KBM-7 (cell line): ENCODE results near the gene UTP18.
"Not testable (repeated sequence)": the region's sequence is repeated elsewhere in the genome, so short reads cannot be mapped to it uniquely, and the experiment has no call there.

ENCODE experiments used
- DNase-seq: peaks from one replicate; pipeline ENCODE4 v3.0.0-alpha.2; 2015
- in situ Hi-C: fragments of 300-500 bp; cut with MboI; formaldehyde crosslinking; loops from 2 replicates; pipeline ENCODE4 v1.14.3; 2020; ENCODE audit warnings: low sequenced_read_pairs, low pct_unique_long_range_greater_than_20kb, mixed read lengths

UTP18 gene

DNA sequence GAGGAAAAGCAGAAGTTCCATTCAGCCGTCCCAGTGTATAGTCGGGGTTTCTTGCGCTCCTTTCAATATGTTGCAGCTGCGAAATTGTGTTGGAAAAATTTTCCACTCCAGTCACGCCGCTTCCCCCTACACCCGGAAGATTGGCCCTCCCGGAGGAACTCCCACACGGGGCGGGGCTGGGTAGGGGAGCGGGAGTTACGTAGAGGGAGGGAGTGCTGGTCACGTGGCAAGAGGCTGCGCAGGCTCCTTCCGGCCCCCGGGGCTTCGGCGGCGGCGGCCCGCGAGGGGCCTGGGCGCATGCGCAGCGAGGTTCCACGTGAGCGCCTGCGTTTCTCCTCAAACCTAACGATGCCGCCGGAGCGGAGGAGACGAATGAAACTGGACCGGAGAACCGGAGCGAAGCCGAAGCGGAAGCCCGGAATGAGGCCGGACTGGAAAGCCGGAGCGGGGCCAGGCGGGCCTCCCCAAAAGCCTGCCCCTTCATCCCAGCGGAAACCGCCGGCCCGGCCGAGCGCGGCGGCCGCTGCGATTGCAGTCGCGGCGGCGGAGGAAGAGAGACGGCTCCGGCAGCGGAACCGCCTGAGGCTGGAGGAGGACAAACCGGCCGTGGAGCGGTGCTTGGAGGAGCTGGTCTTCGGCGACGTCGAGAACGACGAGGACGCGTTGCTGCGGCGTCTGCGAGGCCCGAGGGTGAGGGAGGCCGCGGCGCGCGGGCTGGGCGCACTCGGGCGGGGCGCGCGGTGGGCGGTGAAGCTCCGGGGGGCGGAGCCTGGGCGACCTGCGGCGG, at the start of gene UTP18:
Gene UTP18, plus strand, starts transcription at position 310 of the 787 bp plus-strand sequence. Its CDS starts 39 bp downstream, at position 349.
- in situ Hi-C loops, result no loop called here

DNA sequence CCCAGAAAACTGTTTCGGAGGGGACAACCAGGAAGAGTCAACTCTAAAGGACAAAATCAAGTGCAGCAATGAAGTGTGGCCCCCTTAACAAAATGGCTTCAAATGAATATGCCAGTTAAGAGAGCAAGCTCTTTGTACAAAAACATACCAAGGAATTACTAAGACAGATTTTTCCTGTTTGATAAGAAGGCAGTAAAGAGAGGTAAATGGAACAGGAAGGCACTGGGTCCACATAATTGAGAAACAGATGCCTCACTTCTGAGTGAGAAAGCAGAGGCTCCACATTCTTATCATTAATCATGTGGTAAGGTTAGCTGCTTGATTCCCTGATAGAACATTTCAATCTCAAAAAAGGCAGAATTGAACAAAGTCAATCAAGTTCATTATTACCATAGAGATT, 45.4 kb upstream of the UTP18 start:
- no peak for DNase-seq
- in situ Hi-C loops, result no loop called here

More for the DNA sequence above, at the start of gene UTP18:
- peak; percentile 98 for DNase-seq

DNA sequence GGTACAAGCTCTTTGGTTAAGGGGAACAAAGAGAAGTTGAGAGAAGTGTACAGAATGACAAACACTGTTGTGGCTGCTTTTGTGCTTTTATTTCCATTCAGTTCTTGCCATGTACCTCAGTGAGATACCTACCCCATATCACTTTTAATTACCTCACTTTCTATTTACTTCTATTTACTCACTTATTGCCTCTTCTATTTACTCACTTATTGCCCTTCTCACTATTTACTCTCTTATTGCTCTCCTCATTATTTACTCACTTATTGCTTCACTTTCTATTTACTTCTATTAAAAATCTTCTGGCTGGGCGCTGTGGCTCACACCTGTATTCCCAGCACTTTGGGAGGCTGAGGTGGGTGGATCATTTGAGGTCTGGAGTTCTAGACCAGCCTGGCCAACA, 42.4 kb upstream of the UTP18 start:
- DNase-seq, result no peak

DNA sequence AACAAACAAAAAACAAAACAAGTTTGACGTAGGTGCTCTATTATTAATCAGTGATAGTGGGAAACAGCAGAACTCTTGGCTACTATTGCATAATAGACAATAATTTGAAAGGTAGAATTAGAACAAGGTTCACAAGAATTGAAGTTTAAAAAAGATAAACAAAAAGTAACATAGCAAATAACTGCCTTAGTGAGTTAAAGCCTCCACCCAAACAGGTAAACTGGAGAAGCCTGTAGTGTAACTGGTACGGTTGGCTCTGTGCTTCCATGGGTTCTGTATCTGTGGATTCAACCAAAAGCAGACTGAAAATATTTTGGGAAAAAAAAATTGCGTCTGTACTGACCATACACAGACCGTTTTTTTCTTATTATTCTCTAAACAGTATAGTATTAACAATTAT, 39.0 kb upstream of the UTP18 start:
- in situ Hi-C loops, result no loop called here
- no peak for DNase-seq

More for the DNA sequence above, 42.4 kb upstream of the UTP18 start:
- in situ Hi-C loops, result no loop called here

DNA sequence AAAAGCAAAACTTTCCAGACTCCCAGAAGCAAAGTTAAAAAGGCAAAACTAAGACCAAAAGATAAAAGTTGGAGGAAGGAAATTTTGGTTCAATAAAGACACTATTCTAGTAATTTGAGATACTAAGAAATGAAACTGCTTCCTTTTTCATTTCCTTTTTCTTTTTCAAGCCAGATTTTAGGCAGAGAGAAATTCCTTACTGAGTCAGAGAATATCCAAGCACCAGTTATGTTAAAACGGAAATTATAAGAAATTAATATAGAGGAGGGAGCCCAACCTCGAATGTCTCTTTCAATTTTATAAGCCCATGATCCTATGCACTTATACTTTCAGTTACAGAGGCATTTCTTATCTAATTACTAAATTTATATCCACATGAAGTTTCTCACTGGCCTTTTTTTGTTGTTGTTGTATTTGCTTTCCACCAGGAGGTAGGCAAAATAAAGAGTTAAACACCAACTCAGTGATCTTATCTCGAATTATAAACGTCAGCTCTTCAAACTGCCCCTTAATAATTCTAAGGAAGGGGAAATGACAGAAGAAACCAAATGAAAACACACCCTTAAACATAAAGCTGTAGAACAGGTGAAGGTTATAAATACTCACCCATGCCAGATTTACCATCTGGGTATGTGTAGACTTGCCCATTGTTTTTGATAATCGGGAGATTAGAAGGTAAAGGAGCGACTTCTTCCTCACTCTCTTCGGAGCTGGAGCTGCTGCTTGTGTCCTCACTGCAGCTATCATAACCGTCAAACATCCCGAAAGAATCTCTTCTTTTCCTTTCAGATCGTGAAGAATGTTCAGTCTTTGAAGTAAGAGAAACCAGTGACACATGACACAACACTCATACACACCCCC, 35.7 kb upstream of the UTP18 start:
- in situ Hi-C loops, result no loop called here
- DNase-seq, result no peak

DNA sequence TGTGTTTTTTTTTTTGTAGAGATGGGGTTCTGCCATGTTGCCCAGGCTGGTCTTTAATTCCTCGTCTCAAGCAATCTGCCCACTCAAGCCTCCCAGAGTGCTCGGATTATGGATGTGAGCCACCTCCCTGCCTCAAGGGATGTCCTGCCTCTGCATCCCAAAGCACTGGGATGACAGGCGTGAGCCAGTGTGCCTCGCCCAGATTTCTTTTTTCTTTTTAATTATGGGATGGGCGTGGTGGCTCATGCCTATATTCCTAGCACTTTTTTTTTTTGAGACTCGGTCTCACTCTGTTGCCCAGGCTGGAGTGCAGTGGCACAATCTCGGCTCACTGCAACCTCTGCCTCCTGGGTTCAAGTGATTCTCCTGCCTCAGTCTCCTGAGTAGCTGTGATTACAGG, 34.8 kb upstream of the UTP18 start:
- in situ Hi-C loops, DNase-seq: not testable (repeated sequence)

DNA sequence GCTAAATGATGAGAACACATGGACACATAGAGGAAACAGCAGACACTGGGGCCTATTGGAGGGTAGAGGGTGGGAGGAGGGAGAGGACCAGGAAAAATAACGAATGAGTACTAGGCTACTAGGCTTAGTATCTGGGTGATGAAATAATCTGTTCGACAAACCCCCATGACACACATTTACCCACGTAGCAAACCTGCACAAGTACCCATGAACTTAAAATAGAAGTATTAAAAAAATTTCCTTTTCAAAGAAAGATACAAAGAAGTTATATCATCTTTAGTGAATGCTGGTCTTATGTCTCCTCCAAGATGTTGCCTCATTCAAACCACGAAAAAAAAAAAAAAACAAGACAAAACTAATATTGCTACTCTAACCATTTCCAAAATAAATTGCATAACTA, 32.2 kb upstream of the UTP18 start:
- no peak for DNase-seq
- in situ Hi-C loops, result no loop called here

DNA sequence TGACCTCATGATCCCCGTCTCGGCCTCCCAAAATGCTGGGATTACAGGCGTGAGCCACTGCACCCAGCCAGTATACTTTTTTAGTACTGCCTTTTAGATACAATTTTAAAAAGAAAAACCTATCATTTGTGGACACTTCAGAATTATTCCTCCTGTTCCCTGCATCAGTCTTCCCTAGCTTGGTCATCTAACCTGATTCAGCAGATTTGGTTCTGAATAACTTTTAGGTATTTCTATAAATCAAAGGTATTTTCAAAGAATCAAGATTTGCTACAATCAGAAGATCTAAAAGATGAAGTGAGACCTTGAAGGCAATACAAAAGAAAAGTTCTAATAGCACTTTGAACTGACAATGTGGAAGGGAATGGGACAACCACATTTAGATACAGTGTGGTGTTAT, 30.5 kb upstream of the UTP18 start:
- DNase-seq, result no peak
- in situ Hi-C loops, result no loop called here

DNA sequence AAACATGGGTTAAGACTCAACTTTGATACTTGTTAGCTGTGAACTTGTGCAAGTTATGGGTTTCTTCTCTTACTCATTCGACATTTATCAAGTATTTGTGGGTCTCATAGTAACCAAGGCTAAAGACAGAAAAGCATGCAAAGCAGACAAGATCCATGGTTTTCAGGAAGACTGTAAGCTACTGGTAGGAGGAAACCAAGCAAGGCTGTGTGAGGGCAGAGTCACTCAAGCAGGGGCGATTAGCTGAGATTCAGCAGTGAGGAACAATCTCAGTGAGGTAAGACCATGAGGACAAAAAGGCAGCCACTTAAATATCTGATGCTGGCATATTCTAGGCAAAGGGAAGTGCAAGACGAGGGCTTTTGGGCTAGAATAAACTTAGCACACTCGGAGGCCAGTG, 30.0 kb upstream of the UTP18 start:
- in situ Hi-C loops, result no loop called here
- no peak for DNase-seq

DNA sequence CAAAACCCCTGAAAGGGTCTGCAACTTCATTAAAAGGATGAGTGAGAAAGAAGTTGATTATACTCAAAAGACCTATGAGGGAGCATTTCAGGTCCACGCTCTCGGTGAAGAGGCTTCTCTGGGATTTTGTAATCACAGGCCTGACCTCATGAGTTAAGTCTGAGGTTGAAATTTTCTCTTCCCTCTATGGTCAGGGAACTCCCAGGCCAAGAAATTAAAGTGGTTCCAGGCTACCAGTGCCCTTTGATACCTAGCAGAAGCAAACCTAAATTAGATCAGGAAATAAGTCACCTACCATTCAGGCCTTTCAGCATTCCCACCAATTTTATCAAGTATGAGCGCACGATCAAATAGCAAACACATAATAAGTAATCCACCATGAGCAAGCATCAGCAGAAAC, 28.3 kb upstream of the UTP18 start:
- DNase-seq, result no peak
- in situ Hi-C loops, result no loop called here

DNA sequence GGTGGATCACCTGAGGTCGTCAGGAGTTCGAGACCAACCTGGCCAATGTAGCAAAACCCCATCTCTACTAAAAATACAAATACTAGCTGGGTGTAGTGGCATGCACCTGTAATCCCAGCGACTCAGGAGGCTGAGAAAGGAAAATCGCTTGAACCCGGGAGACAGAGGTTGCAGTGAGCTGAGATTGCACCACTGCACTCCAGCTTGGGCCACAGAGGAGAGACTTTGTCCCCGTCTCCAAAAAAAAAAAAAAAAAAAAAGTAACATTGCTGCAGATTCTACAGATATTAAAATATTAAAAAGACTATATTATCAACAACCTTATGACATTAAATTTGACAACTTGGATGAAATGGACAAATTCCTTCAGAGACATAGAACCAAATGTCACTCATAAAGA, 26.2 kb upstream of the UTP18 start:
- in situ Hi-C loops, result no loop called here
- DNase-seq, result no peak

DNA sequence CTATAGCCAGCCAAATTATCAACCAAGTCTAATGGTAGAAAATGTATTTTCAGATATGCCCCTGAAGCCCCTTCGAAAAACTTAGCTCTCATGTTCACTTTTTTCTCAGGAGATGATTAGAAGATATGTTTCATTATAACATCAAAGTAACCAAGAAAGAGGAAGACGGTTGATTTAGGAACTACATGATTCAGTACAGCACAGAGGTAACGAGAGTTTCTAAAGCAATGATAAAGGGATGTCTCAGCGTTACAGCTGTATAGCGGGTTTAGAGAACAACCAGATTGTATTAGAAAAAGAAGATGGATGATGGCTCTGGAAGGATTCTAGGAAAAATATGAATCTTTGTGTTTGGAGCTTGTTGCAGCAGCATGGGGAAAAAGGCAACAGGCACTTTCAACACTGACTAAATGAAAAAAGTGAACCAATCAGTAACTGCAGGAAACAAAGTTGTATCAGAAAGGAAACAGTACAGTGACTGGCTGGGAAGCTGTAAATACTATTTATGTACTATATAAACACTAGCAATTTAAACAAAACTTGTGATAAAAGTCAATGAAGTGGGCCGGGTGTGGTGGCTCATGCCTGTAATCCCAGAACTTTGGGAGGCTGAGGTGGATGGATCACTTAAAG, 22.0 kb upstream of the UTP18 start:
- DNase-seq, result peak; percentile 25
- in situ Hi-C loops, result no loop called here

DNA sequence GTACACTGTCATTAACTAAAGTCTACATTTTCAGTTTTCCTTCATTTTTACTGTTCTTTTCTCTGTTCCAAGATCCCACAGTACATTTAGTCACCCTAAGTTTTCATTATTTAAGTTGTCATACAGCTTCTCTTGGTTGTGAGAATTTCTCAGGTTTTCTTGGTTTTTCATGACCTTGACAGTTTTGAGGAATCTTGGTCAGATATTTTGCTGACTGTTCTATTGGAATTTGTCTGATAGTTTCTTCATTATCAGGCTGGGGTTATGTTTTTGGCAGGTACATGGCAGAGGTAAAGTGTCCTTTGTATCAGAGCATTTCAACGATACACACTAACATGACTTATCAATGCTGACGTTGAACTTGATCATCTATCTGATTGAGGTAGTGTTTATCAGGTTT, 20.1 kb upstream of the UTP18 start:
- in situ Hi-C loops, result no loop called here
- no peak for DNase-seq

DNA sequence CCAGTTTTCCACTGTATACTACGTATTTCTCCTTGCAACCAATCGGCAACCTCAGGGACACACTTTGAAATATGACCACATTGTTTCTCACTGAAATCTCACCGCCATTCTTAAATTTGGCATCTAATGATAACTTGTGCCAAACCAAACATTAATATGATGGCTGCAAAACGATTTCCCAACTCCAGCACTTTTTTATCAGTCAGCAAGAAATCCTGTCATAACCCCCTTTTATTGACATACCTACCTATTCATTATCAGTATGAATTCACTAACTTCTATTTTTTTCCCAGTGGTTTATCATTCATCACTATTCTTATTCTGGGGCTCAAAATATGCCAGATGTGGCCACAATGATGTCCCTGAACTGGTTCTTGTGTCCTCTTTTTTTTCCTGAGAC, 16.3 kb upstream of the UTP18 start:
- no peak for DNase-seq
- in situ Hi-C loops, result no loop called here

DNA sequence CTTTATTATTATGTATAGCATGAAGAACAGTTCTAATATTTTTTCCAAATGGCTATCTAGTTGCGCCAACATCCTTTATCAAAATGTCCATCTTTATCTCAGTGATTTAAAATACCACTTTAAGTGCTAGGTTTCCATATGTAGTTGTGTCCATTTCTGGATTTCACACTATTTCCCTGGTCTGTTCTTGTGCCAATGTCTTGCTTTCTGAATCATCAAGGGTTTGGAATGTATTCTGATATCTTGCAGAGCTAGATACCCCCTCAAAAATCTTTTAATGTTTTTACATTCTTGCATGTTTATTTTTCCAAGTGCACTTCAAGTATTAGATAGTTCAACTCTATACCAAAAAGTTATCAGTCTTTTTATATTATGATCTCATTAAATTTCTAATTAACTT, 14.8 kb upstream of the UTP18 start:
- DNase-seq, result no peak
- in situ Hi-C loops, result no loop called here

DNA sequence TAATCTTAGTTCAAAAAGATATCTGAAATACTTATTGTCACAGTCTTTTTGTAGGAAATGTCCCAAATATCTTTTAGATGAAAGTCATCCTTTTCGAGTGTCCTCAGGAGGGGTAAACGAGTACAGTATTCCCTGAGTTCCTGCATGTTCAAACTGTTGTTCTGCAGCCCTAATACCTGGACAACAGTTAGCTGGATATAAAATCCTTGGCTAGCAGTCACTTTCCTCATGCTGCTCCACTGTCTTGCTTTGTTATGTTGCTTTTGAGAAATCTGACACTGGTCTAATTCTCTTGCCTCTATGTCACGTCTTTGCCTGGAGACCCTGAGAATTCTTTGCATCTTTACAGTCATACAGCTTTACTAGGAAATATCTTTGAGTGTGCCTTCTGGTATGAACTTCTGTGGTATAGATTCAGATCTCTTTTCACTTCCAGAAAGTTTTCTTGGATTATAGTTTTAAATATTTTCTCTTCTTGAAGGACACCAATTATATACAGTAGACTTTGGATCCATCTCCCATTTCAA, 10.0 kb upstream of the UTP18 start:
- in situ Hi-C loops, result no loop called here
- no peak for DNase-seq

DNA sequence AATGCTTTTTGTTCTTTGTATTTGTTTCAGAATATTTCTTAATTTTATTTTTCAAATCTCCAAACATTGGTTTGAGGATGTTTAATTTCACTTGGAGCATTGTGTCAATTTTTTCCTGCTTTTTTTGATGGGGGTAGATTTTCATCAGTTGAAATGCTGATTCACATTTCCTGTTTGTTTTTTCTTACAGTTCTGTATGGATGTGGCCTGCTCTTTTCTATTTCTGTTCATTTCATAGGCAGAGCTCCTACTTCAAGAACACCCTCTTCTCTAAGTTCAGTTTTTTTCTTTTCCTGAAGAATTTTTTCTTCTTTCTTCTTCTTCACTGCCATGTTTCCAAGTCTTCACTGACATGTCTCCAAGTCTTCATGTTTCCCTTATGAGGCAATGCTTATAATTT, 9.3 kb upstream of the UTP18 start:
- in situ Hi-C loops, result no loop called here
- DNase-seq, result no peak

DNA sequence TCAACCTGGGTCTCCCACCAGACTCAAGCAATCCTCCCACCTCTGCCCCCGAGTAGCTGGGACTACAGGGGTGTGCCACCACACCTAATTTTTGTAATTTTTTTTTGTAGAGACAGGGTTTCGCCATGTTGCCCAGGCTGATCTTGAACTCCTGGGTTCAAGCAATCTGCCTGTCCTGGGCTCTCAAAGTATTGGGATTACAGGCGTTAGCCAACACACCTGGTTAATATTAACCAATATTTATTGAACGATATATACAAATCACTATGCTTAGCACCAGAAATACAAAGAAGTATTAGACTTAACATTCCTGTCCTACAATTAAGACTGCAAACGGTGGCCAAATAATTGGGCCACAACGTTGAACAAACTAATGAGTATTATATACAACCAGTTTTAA, 4.7 kb upstream of the UTP18 start:
- in situ Hi-C loops, result no loop called here
- DNase-seq, result no peak

DNA sequence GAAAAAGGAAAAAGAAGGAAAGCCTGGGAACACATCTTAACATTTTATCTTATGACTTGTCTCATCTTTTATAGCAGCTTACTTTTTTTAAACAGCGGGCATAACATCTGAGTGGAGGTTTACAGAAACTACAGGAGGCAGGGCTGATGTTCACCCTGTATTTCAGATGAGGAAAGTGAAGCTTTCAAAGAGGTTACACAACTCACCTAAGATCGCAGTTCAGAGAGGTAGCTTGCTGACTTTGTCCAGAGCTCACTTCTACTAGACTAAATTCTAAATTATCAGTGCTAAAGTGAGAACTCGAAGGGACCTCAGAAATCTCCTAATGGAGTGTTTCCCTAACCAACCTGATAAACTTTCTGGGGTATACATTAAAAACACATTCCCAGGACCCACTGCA, 4.2 kb upstream of the UTP18 start:
- in situ Hi-C loops, result no loop called here
- DNase-seq, result no peak
